Measurements from ENCODE around the gene NTHL1. TPM values are rescaled to one million over a fixed set of nuclear protein-coding genes. Genes with fewer than 3 reads are reported as not detected.

NTHL1 gene
- total RNA-seq, 1 donor from 2014 or later = 25.6 TPM

DNA sequence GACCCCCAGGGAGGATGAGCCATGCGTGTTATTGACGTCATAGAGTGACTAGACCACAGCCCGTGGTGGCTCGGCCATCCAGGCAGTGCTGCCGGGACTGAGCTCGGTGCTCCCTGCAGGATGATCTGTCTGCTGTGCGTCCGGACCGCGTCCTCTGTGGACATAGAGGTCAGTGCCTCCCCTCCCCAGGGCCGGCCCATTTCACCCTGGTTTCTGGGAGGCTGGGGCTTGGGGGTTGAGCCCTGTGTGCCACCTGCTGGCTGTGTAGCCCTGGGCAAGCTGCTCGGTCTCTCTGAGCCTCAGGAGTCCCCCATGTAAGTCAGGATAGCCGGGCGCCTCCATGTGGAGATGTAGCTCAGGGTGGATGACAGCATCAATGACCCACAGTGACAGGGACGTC lies 8.4 kb upstream of the NTHL1 start:
- no peaks in the 10 kb centered on the region for H3K9me3 Mint-ChIP-seq (ENCODE audit: unreplicated experiment)
- TF ChIP-seq, protein P1, sequence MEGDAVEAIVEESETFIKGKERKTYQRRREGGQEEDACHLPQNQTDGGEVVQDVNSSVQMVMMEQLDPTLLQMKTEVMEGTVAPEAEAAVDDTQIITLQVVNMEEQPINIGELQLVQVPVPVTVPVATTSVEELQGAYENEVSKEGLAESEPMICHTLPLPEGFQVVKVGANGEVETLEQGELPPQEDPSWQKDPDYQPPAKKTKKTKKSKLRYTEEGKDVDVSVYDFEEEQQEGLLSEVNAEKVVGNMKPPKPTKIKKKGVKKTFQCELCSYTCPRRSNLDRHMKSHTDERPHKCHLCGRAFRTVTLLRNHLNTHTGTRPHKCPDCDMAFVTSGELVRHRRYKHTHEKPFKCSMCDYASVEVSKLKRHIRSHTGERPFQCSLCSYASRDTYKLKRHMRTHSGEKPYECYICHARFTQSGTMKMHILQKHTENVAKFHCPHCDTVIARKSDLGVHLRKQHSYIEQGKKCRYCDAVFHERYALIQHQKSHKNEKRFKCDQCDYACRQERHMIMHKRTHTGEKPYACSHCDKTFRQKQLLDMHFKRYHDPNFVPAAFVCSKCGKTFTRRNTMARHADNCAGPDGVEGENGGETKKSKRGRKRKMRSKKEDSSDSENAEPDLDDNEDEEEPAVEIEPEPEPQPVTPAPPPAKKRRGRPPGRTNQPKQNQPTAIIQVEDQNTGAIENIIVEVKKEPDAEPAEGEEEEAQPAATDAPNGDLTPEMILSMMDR (IDR thresholded peaks at IDR 0.05; ENCODE audit: unreplicated experiment) = no peak
- H3K27me3 Mint-ChIP-seq (ENCODE audit: unreplicated experiment) = peaks cover 1% of the 10 kb centered on the region
- H3K4me3 Mint-ChIP-seq (ENCODE audit: unreplicated experiment) = no peak overlapping the region
- H3K36me3 Mint-ChIP-seq (ENCODE audit: low read depth, unreplicated experiment) = peaks cover 25% of the 10 kb centered on the region
- DNase-seq (ENCODE audit: low spot score) = no peak
- H3K27ac Mint-ChIP-seq (ENCODE audit: unreplicated experiment) = no peak overlapping the region
- no peaks in the 10 kb centered on the region for H3K4me1 Mint-ChIP-seq (ENCODE audit: unreplicated experiment)

DNA sequence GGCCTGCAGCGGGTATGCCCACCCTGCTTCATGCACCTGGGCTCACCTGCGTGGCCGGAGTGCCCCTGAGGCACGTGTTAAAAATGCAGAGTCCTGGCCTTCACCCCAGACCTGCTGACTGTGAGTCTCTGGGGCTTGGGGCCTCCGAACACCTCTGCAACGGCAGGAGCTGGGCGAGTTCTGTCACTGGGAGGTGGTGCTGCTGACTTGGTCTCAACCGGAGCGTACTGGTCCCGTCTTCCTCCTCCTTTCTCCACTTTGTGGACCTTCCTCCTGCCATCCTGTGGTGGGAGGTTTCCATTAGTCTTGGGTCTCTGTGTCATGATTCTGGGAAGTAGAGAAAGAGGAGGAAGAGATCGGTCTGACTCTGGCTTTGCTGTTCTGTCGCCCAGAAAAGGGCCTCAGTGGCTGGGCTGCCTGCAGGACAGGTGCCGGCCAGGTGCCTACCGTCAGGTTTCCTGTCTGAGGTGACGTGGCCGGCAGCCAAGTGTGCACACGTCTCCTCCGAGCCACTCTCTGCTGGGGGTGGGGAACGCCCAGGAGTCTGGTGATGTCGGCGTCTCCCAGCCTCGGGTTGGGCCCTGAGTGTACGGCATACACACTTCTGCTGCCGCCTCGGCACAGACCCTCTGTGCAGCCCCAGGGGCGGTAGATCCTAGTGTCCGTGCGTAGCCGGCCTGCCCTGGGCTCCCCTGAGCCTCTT lies 7.1 kb upstream of the NTHL1 start:
- H3K27me3 Mint-ChIP-seq (ENCODE audit: unreplicated experiment) = peaks cover 1% of the 10 kb centered on the region
- no peaks in the 10 kb centered on the region for H3K9me3 Mint-ChIP-seq (ENCODE audit: unreplicated experiment)
- H3K4me3 Mint-ChIP-seq (ENCODE audit: unreplicated experiment) = no peak overlapping the region
- no peaks in the 10 kb centered on the region for H3K4me1 Mint-ChIP-seq (ENCODE audit: unreplicated experiment)
- TF ChIP-seq, protein P1 (IDR thresholded peaks at IDR 0.05; ENCODE audit: unreplicated experiment) = no peak
- DNase-seq (ENCODE audit: low spot score) = no peak
- H3K36me3 Mint-ChIP-seq (ENCODE audit: low read depth, unreplicated experiment) = peaks cover 25% of the 10 kb centered on the region
- H3K27ac Mint-ChIP-seq (ENCODE audit: unreplicated experiment) = no peak overlapping the region

DNA sequence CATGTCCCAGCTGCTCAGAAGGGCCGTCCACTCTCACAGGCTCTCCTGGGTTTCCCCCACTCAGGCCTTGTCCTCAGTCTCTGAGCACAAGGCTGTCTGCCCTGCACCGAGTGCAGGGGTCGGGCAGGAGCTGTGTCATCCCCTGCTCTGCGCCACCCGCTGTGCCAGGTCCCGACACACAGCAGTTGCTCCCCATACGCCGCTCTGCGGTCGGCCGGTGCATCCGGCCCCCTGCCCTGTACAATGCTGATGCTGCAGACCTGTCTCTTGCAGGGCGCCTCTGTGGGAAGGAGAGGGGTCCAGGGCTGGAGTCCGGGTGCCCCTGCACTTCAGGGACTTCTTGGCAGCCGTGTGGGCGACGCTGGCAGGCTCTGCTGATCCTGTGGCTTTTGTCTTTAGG lies 6.3 kb upstream of the NTHL1 start:
- TF ChIP-seq, protein P1 (IDR thresholded peaks at IDR 0.05; ENCODE audit: unreplicated experiment) = no peak
- Mint-ChIP-seq H3K27ac (ENCODE audit: unreplicated experiment) (no peak overlapping the region), H3K27me3 (ENCODE audit: unreplicated experiment) (peaks cover 1% of the 10 kb centered on the region), H3K4me1 (ENCODE audit: unreplicated experiment) (peaks cover 3% of the 10 kb centered on the region), H3K36me3 (ENCODE audit: low read depth, unreplicated experiment) (peaks cover 25% of the 10 kb centered on the region), H3K9me3 (ENCODE audit: unreplicated experiment) (no peaks in the 10 kb centered on the region), H3K4me3 (ENCODE audit: unreplicated experiment) (no peak overlapping the region)
- no peak for DNase-seq (ENCODE audit: low spot score)

DNA sequence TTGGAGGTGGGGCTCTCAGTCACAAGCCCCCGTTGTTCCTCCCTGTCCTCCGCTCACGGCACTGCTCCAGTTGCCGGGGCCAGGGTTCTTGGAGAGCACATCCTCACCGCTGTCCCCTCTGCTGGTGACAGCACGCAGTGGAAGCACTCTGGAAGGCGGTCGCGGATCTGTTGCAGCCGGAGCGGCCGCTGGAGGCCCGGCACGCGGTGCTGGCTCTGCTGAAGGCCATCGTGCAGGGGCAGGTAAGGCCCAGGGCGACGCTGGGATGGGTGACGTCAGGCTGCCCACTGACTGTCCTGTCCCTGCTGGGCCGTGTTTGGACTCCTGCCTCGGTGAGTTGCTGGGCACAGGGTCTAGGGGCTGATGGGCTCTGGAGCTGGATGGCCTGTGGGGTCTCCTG lies 5.6 kb upstream of the NTHL1 start:
- H3K9me3 Mint-ChIP-seq (ENCODE audit: unreplicated experiment) = no peaks in the 10 kb centered on the region
- peaks cover 4% of the 10 kb centered on the region for H3K27me3 Mint-ChIP-seq (ENCODE audit: unreplicated experiment)
- no peak overlapping the region for H3K4me3 Mint-ChIP-seq (ENCODE audit: unreplicated experiment)
- peaks cover 9% of the 10 kb centered on the region for H3K4me1 Mint-ChIP-seq (ENCODE audit: unreplicated experiment)
- DNase-seq (ENCODE audit: low spot score) = no peak
- no peak overlapping the region for H3K27ac Mint-ChIP-seq (ENCODE audit: unreplicated experiment)
- H3K36me3 Mint-ChIP-seq (ENCODE audit: low read depth, unreplicated experiment) = peaks cover 20% of the 10 kb centered on the region
- TF ChIP-seq, protein P1 (IDR thresholded peaks at IDR 0.05; ENCODE audit: unreplicated experiment) = no peak

DNA sequence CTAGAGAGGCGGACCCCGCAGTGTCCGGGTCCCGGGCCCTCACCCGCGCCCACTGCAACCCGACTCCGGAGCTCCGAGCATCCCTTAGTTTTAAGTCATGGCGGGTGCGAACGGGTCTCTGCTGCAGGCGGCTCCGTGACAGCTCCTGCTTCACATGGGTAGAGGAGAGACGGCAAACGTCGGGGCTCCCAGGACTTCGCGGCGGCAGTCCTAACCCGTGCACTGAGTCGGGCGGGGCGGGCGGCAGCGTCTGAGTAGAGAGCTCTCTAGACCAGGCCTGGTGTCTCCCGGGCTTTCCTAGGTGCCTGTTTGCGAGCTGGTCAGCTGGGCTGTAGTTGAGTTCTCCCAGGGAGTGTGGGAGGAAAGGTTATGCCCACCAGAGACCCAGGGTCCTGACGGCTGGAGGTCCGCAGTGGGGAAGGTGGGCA lies 496 bp upstream of the NTHL1 start:
- Mint-ChIP-seq H3K4me1 (ENCODE audit: unreplicated experiment) (peaks cover 14% of the 10 kb centered on the region), H3K9me3 (ENCODE audit: unreplicated experiment) (no peaks in the 10 kb centered on the region), H3K4me3 (ENCODE audit: unreplicated experiment) (peak overlapping the region; percentile 95), H3K27ac (ENCODE audit: unreplicated experiment) (peak overlapping the region; percentile 48), H3K27me3 (ENCODE audit: unreplicated experiment) (peaks cover 3% of the 10 kb centered on the region), H3K36me3 (ENCODE audit: low read depth, unreplicated experiment) (peaks cover 13% of the 10 kb centered on the region)
- TF ChIP-seq, protein P1 (IDR thresholded peaks at IDR 0.05; ENCODE audit: unreplicated experiment) = no peak
- DNase-seq (ENCODE audit: low spot score) = no peak
